H1 (cell line): Measurements from ENCODE around the gene ZNF423. TPM values are rescaled to one million over a fixed set of nuclear protein-coding genes. Genes with fewer than 3 reads are reported as not detected.

Experiments used
- BCL11A ChIP-seq, 2 experiments: IDR thresholded peaks; one replicate each; pipeline ENCODE4 v1.6.1; 2011; ENCODE audit warnings: low read depth in 2 of 2, low read length in 2 of 2, mild to moderate bottlenecking in 2 of 2
- SIRT6 ChIP-seq: IDR thresholded peaks from one replicate; pipeline ENCODE4 v1.7.1; 2012; ENCODE audit warnings: low read length, inconsistent platforms
- polyA plus RNA-seq, 7 experiments: library from polyadenylated mRNA; depleted of rRNA in 3 of 7; stranded (reverse) in 5 of 7; unstranded in 2 of 7; fragments of >200 nt in 5 of 7; fragments of 200-250 nt in 2 of 7; gene quantifications; 1 replicate in 5 of 7; 2 replicates in 1 of 7; 4 replicates in 1 of 7; pipeline versions ENCODE4 v1.2.1 to v1.2.3, GENCODE V29; 2011 to 2013; ENCODE audit warnings: missing spikeins in 2 of 7, mixed read lengths in 2 of 7
- total RNA-seq: library from RNA; stranded (reverse); fragmentation: NEBNext Ultra II Directional; extraction: Animal tissue kit (Norgen Biotek cat#: 25700); gene quantifications from 2 replicates; pipeline ENCODE4 v1.2.1, GENCODE V29; 2021
- TF ChIP-seq, protein P1 (sequence below): fragments of 300-600 bp; sonication (generic); IDR thresholded peaks from 2 replicates; pipeline ENCODE4 v1.7.1; 2012; ENCODE audit warnings: low read length, moderate library complexity, mild to moderate bottlenecking, inconsistent platforms; ENCODE audit not compliant: insufficient replicate concordance
- TF ChIP-seq, protein P2 (sequence below): IDR thresholded peaks from 2 replicates; pipeline ENCODE4 v1.6.1; 2011; ENCODE audit warnings: low read depth, mild to moderate bottlenecking, low read length; ENCODE audit not compliant: insufficient read depth

ZNF423 gene
- total and polyA plus RNA-seq, 2 of the 8 experiments (the other 6 are each of a cell fraction or from before 2014, with no cell fraction given) = 38.2 to 52.3 TPM

DNA sequence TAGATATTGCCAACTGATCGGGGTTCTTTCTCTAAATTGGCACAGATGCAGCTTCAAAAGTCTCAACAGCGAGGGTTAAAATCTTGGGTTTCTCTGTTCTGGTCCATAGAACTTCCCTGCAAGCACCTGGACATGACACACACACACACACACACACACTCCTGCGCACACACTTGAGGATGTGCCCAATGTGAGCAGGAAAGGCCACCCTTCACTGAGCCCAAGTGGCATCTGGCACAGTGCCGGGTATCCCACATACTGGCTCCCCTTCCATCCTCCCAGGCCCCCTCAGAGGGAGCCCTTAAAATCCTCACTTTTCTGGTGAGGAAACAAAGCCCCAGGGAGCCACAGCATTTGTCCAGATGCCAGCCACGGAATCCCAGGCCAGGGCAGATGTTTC lies 55.5 kb downstream of the ZNF423 start (continued):
- TF ChIP-seq, protein P1, sequence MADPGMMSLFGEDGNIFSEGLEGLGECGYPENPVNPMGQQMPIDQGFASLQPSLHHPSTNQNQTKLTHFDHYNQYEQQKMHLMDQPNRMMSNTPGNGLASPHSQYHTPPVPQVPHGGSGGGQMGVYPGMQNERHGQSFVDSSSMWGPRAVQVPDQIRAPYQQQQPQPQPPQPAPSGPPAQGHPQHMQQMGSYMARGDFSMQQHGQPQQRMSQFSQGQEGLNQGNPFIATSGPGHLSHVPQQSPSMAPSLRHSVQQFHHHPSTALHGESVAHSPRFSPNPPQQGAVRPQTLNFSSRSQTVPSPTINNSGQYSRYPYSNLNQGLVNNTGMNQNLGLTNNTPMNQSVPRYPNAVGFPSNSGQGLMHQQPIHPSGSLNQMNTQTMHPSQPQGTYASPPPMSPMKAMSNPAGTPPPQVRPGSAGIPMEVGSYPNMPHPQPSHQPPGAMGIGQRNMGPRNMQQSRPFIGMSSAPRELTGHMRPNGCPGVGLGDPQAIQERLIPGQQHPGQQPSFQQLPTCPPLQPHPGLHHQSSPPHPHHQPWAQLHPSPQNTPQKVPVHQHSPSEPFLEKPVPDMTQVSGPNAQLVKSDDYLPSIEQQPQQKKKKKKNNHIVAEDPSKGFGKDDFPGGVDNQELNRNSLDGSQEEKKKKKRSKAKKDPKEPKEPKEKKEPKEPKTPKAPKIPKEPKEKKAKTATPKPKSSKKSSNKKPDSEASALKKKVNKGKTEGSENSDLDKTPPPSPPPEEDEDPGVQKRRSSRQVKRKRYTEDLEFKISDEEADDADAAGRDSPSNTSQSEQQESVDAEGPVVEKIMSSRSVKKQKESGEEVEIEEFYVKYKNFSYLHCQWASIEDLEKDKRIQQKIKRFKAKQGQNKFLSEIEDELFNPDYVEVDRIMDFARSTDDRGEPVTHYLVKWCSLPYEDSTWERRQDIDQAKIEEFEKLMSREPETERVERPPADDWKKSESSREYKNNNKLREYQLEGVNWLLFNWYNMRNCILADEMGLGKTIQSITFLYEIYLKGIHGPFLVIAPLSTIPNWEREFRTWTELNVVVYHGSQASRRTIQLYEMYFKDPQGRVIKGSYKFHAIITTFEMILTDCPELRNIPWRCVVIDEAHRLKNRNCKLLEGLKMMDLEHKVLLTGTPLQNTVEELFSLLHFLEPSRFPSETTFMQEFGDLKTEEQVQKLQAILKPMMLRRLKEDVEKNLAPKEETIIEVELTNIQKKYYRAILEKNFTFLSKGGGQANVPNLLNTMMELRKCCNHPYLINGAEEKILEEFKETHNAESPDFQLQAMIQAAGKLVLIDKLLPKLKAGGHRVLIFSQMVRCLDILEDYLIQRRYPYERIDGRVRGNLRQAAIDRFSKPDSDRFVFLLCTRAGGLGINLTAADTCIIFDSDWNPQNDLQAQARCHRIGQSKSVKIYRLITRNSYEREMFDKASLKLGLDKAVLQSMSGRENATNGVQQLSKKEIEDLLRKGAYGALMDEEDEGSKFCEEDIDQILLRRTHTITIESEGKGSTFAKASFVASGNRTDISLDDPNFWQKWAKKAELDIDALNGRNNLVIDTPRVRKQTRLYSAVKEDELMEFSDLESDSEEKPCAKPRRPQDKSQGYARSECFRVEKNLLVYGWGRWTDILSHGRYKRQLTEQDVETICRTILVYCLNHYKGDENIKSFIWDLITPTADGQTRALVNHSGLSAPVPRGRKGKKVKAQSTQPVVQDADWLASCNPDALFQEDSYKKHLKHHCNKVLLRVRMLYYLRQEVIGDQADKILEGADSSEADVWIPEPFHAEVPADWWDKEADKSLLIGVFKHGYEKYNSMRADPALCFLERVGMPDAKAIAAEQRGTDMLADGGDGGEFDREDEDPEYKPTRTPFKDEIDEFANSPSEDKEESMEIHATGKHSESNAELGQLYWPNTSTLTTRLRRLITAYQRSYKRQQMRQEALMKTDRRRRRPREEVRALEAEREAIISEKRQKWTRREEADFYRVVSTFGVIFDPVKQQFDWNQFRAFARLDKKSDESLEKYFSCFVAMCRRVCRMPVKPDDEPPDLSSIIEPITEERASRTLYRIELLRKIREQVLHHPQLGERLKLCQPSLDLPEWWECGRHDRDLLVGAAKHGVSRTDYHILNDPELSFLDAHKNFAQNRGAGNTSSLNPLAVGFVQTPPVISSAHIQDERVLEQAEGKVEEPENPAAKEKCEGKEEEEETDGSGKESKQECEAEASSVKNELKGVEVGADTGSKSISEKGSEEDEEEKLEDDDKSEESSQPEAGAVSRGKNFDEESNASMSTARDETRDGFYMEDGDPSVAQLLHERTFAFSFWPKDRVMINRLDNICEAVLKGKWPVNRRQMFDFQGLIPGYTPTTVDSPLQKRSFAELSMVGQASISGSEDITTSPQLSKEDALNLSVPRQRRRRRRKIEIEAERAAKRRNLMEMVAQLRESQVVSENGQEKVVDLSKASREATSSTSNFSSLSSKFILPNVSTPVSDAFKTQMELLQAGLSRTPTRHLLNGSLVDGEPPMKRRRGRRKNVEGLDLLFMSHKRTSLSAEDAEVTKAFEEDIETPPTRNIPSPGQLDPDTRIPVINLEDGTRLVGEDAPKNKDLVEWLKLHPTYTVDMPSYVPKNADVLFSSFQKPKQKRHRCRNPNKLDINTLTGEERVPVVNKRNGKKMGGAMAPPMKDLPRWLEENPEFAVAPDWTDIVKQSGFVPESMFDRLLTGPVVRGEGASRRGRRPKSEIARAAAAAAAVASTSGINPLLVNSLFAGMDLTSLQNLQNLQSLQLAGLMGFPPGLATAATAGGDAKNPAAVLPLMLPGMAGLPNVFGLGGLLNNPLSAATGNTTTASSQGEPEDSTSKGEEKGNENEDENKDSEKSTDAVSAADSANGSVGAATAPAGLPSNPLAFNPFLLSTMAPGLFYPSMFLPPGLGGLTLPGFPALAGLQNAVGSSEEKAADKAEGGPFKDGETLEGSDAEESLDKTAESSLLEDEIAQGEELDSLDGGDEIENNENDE = no peak
- TF ChIP-seq SIRT6 (no peak), BCL11A (IDR thresholded peaks at IDR 0.05; ENCODE audit: low read depth in 2 of 2, low read length in 2 of 2) (no peak)
- TF ChIP-seq, protein P2, sequence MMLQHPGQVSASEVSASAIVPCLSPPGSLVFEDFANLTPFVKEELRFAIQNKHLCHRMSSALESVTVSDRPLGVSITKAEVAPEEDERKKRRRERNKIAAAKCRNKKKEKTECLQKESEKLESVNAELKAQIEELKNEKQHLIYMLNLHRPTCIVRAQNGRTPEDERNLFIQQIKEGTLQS = no peak
